Measurements from ENCODE around the gene PBX1. TPM values are rescaled to one million over a fixed set of nuclear protein-coding genes. Genes with fewer than 3 reads are reported as not detected.

Gene PBX1
- total and polyA plus RNA-seq, 2 experiments from 2014 or later: 40.0 to 104 TPM

DNA sequence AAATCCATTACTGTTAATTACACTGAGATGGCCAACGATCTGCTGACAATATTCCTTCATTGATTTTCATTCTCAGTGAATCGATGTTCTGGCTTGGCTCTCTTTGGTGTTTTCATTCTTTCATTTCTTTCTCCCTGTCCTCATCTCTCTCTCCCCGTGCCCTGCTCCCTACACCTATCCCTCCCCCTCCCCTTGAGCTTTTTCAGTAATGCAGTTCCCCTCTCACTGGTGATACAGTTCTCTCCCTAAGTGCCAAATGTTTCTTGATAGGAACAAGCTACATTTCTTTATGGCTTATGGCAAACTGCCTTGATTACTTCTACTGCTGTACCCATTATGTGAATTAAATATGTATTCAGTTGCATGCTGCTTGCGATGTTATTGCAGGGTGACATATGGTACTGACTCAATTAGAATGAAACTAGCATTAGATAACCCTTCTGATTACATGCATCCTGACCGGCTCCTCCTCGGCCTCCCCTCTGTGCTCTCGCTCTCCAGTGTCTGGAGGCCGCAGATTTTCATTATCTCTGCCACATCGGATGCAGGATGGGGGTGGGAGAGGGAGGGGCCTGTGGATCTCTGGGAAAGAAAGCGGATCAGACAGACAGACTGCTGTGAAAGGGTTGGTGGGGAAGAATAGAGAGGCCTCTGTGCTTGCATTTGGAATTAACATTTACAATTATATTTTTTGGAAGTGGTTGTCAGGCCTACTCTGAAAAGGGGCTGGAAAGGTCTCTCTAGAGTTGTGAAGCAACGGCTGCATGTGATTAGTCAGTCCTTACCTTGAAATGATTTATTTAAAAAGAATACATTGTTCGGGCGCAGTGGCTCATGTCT lies 130.9 kb downstream of the PBX1 start:
- Histone ChIP-seq H3K36me3 (ENCODE audit: insufficient read depth) (no peaks in the 10 kb centered on the region), H3K9me2 (ENCODE audit: insufficient read depth) (no peaks in the 10 kb centered on the region), H3K4me3 (no peak overlapping the region), H4K20me1 (replicated peaks; ENCODE audit: insufficient read depth) (peaks cover 6% of the 10 kb centered on the region; the same call in 1 of the 2 replicates), H3K4me1 (ENCODE audit: insufficient read depth) (peaks cover 14% of the 10 kb centered on the region), H3F3A (replicated peaks; ENCODE audit: low read depth) (0 out of 2 replicates have a peak, but pooled peaks cover 3% of the 10 kb centered on the region), H2AFZ (no peak overlapping the region), H3K27me3 (ENCODE audit: insufficient read depth) (no peaks in the 10 kb centered on the region), H3K27ac (ENCODE audit: low read depth) (0 out of 2 replicates have a peak overlapping the region, but pooled peaks have one; percentile 34), H3K4me2 (peak overlapping the region; percentile 28; the same call in 1 of the 2 replicates), H3K79me2 (replicated peaks; ENCODE audit: insufficient read depth) (peaks cover 75% of the 10 kb centered on the region)
- DNase-seq (ENCODE audit: low spot score) (no peak), ATAC-seq (peak; percentile 57)
- H3K27ac Mint-ChIP-seq: no peak overlapping the region; the same call in 1 of the 2 replicates
- H3K27me3 Mint-ChIP-seq (ENCODE audit: insufficient read depth, low read depth, poor library complexity): peaks cover 5% of the 10 kb centered on the region
- peaks cover 25% of the 10 kb centered on the region for H3K4me1 Mint-ChIP-seq
- H3K36me3 Mint-ChIP-seq (ENCODE audit: low read depth): peaks cover 13% of the 10 kb centered on the region; the same call in 2 of the 3 replicates
- H3K9me3 Mint-ChIP-seq: no peaks in the 10 kb centered on the region; the same call in 1 of the 3 replicates
- TF ChIP-seq, protein P1, sequence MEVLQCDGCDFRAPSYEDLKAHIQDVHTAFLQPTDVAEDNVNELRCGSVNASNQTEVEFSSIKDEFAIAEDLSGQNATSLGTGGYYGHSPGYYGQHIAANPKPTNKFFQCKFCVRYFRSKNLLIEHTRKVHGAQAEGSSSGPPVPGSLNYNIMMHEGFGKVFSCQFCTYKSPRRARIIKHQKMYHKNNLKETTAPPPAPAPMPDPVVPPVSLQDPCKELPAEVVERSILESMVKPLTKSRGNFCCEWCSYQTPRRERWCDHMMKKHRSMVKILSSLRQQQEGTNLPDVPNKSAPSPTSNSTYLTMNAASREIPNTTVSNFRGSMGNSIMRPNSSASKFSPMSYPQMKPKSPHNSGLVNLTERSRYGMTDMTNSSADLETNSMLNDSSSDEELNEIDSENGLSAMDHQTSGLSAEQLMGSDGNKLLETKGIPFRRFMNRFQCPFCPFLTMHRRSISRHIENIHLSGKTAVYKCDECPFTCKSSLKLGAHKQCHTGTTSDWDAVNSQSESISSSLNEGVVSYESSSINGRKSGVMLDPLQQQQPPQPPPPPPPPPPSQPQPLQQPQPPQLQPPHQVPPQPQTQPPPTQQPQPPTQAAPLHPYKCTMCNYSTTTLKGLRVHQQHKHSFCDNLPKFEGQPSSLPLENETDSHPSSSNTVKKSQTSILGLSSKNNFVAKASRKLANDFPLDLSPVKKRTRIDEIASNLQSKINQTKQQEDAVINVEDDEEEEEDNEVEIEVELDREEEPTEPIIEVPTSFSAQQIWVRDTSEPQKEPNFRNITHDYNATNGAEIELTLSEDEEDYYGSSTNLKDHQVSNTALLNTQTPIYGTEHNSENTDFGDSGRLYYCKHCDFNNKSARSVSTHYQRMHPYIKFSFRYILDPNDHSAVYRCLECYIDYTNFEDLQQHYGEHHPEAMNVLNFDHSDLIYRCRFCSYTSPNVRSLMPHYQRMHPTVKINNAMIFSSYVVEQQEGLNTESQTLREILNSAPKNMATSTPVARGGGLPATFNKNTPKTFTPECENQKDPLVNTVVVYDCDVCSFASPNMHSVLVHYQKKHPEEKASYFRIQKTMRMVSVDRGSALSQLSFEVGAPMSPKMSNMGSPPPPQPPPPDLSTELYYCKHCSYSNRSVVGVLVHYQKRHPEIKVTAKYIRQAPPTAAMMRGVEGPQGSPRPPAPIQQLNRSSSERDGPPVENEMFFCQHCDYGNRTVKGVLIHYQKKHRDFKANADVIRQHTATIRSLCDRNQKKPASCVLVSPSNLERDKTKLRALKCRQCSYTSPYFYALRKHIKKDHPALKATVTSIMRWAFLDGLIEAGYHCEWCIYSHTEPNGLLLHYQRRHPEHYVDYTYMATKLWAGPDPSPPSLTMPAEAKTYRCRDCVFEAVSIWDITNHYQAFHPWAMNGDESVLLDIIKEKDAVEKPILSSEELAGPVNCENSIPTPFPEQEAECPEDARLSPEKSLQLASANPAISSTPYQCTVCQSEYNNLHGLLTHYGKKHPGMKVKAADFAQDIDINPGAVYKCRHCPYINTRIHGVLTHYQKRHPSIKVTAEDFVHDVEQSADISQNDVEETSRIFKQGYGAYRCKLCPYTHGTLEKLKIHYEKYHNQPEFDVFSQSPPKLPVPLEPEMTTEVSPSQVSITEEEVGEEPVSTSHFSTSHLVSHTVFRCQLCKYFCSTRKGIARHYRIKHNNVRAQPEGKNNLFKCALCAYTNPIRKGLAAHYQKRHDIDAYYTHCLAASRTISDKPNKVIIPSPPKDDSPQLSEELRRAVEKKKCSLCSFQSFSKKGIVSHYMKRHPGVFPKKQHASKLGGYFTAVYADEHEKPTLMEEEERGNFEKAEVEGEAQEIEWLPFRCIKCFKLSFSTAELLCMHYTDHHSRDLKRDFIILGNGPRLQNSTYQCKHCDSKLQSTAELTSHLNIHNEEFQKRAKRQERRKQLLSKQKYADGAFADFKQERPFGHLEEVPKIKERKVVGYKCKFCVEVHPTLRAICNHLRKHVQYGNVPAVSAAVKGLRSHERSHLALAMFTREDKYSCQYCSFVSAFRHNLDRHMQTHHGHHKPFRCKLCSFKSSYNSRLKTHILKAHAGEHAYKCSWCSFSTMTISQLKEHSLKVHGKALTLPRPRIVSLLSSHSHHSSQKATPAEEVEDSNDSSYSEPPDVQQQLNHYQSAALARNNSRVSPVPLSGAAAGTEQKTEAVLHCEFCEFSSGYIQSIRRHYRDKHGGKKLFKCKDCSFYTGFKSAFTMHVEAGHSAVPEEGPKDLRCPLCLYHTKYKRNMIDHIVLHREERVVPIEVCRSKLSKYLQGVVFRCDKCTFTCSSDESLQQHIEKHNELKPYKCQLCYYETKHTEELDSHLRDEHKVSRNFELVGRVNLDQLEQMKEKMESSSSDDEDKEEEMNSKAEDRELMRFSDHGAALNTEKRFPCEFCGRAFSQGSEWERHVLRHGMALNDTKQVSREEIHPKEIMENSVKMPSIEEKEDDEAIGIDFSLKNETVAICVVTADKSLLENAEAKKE (CRISPR knock-in tag; IDR thresholded peaks at IDR 0.05): no peak
- TF ChIP-seq JUNB (IDR thresholded peaks at IDR 0.05; ENCODE audit: unreplicated experiment): no peak
- no peak for TF ChIP-seq CREB1 (CRISPR knock-in tag; IDR thresholded peaks at IDR 0.05; ENCODE audit: low read depth)
- TF ChIP-seq ZNF331 (CRISPR knock-in tag; IDR thresholded peaks at IDR 0.05; ENCODE audit: low read depth): no peak
- no peak for TF ChIP-seq NANOG (IDR thresholded peaks at IDR 0.05; ENCODE audit: borderline replicate concordance)
- TF ChIP-seq EZH2phosphoT487 (IDR thresholded peaks at IDR 0.05; ENCODE audit: unreplicated experiment): no peak
- TF ChIP-seq EZH2 (IDR thresholded peaks at IDR 0.05; ENCODE audit: low read depth, unreplicated experiment): no peak
- TF ChIP-seq, protein P2, sequence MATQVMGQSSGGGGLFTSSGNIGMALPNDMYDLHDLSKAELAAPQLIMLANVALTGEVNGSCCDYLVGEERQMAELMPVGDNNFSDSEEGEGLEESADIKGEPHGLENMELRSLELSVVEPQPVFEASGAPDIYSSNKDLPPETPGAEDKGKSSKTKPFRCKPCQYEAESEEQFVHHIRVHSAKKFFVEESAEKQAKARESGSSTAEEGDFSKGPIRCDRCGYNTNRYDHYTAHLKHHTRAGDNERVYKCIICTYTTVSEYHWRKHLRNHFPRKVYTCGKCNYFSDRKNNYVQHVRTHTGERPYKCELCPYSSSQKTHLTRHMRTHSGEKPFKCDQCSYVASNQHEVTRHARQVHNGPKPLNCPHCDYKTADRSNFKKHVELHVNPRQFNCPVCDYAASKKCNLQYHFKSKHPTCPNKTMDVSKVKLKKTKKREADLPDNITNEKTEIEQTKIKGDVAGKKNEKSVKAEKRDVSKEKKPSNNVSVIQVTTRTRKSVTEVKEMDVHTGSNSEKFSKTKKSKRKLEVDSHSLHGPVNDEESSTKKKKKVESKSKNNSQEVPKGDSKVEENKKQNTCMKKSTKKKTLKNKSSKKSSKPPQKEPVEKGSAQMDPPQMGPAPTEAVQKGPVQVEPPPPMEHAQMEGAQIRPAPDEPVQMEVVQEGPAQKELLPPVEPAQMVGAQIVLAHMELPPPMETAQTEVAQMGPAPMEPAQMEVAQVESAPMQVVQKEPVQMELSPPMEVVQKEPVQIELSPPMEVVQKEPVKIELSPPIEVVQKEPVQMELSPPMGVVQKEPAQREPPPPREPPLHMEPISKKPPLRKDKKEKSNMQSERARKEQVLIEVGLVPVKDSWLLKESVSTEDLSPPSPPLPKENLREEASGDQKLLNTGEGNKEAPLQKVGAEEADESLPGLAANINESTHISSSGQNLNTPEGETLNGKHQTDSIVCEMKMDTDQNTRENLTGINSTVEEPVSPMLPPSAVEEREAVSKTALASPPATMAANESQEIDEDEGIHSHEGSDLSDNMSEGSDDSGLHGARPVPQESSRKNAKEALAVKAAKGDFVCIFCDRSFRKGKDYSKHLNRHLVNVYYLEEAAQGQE (IDR thresholded peaks at IDR 0.05; ENCODE audit: unreplicated experiment): no peak
- TF ChIP-seq CTCF (conservative IDR thresholded peaks at IDR 0.05; ENCODE audit: low read depth in 2 of 2): no peak
- no peak for TF ChIP-seq POLR2AphosphoS5 (IDR thresholded peaks at IDR 0.05; ENCODE audit: low read depth)
- no peak for TF ChIP-seq ETS1 (IDR thresholded peaks at IDR 0.05)
- TF ChIP-seq ZNF114 (CRISPR knock-in tag; IDR thresholded peaks at IDR 0.05): no peak
- no peak for TF ChIP-seq STAT1 (IDR thresholded peaks at IDR 0.05; ENCODE audit: unreplicated experiment)
- peak overlapping the region; percentile 37 for H3K4me3 Mint-ChIP-seq

Measured in GM23338 (cell line).